Measurements from ENCODE around the gene GAB2. TPM values are rescaled to one million over a fixed set of nuclear protein-coding genes. Genes with fewer than 3 reads are reported as not detected.
A peak's percentile ranks its signal among the peaks of the same experiment; 100 is the strongest.

Gene GAB2
- total and polyA plus RNA-seq, 10 of the 15 experiments (the other 5 are each of a cell fraction or from before 2014, with no cell fraction given) = 0.69 to 12.6 (median 3.8) TPM

DNA sequence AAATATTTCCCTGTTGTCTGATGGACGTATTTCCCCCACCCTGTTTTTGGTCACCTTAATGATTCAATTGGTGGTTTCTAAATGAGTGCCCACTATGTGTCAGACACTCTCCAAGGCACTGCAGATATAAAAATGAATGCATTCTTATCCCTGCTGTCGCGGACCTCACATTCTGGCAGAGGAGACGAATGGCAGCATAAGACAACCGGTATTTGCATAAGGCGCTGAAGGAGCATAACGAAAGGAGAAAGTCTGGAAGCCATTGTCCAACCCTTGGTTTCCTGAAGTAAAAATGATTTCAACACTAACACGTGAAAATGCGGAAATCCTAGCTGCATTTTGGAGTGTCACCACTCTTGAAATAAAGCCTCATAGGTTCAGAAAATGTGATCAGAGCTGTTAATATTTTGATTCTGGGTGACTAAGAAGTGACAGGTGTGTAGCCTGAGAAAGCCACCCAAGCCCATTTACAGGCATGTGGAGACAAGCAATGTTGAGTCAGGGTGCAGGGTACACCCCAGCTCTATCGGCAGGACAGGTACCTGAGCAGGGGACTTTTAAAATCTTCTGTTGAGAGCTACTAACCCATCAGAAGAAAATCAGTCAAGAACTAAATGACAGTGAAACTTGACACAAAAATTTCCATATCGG, 10.1 kb upstream of the GAB2 start (continued):
- TF ChIP-seq, protein P1, sequence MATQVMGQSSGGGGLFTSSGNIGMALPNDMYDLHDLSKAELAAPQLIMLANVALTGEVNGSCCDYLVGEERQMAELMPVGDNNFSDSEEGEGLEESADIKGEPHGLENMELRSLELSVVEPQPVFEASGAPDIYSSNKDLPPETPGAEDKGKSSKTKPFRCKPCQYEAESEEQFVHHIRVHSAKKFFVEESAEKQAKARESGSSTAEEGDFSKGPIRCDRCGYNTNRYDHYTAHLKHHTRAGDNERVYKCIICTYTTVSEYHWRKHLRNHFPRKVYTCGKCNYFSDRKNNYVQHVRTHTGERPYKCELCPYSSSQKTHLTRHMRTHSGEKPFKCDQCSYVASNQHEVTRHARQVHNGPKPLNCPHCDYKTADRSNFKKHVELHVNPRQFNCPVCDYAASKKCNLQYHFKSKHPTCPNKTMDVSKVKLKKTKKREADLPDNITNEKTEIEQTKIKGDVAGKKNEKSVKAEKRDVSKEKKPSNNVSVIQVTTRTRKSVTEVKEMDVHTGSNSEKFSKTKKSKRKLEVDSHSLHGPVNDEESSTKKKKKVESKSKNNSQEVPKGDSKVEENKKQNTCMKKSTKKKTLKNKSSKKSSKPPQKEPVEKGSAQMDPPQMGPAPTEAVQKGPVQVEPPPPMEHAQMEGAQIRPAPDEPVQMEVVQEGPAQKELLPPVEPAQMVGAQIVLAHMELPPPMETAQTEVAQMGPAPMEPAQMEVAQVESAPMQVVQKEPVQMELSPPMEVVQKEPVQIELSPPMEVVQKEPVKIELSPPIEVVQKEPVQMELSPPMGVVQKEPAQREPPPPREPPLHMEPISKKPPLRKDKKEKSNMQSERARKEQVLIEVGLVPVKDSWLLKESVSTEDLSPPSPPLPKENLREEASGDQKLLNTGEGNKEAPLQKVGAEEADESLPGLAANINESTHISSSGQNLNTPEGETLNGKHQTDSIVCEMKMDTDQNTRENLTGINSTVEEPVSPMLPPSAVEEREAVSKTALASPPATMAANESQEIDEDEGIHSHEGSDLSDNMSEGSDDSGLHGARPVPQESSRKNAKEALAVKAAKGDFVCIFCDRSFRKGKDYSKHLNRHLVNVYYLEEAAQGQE (IDR thresholded peaks at IDR 0.05; ENCODE audit: low read depth, low read length) = no peak
- TF ChIP-seq KDM1A (IDR thresholded peaks at IDR 0.05; ENCODE audit: borderline replicate concordance) (no peak), CBX5 (IDR thresholded peaks at IDR 0.05; ENCODE audit: low read depth) (no peak), FOS (IDR thresholded peaks at IDR 0.05; ENCODE audit: borderline replicate concordance, extremely low read depth, insufficient read length) (no peak), POLR2AphosphoS5 (IDR thresholded peaks at IDR 0.05; ENCODE audit: low read length) (0 out of 2 replicates have a peak, but pooled peaks have one; percentile 26), SPI1 (IDR thresholded peaks at IDR 0.05; ENCODE audit: borderline replicate concordance, insufficient read depth, low read depth, low read length) (no peak), RUNX3 (IDR thresholded peaks at IDR 0.05; ENCODE audit: low read length) (peak; percentile 88), FOXM1 (IDR thresholded peaks at IDR 0.05; ENCODE audit: low read depth, low read length) (peak; percentile 78; the same call in 1 of the 2 replicates), SRF (IDR thresholded peaks at IDR 0.05; ENCODE audit: low read depth in 2 of 2, low read length in 2 of 2) (0 out of 4 replicates have a peak, but pooled peaks of 1 of the 2 experiments have one; percentile 45), CHD1 (IDR thresholded peaks at IDR 0.05; ENCODE audit: low read depth, low read length) (no peak), EGR1 (IDR thresholded peaks at IDR 0.05; ENCODE audit: borderline replicate concordance in 1 of 2, low read depth in 2 of 2, low read length in 2 of 2) (no peak), ASH2L (IDR thresholded peaks at IDR 0.05; ENCODE audit: borderline replicate concordance, low read depth) (no peak), MXI1 (IDR thresholded peaks at IDR 0.05; ENCODE audit: low read depth, low read length) (no peak), TCF12 (IDR thresholded peaks at IDR 0.05; ENCODE audit: low read depth, low read length) (no peak), IKZF1 (conservative IDR thresholded peaks at IDR 0.05) (peak; percentile 34; the same call in 1 of the 2 replicates), SREBF2 (IDR thresholded peaks at IDR 0.05; ENCODE audit: low read length) (no peak), KAT2A (conservative IDR thresholded peaks at IDR 0.05; ENCODE audit: control insufficient read depth, low read depth, low read length) (no peak), STAT3 (IDR thresholded peaks at IDR 0.05; ENCODE audit: low read depth, low read length) (no peak), TBL1XR1 (IDR thresholded peaks at IDR 0.05; ENCODE audit: low read depth, low read length) (no peak)
- TF ChIP-seq, protein P2, sequence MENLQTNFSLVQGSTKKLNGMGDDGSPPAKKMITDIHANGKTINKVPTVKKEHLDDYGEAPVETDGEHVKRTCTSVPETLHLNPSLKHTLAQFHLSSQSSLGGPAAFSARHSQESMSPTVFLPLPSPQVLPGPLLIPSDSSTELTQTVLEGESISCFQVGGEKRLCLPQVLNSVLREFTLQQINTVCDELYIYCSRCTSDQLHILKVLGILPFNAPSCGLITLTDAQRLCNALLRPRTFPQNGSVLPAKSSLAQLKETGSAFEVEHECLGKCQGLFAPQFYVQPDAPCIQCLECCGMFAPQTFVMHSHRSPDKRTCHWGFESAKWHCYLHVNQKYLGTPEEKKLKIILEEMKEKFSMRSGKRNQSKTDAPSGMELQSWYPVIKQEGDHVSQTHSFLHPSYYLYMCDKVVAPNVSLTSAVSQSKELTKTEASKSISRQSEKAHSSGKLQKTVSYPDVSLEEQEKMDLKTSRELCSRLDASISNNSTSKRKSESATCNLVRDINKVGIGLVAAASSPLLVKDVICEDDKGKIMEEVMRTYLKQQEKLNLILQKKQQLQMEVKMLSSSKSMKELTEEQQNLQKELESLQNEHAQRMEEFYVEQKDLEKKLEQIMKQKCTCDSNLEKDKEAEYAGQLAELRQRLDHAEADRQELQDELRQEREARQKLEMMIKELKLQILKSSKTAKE (IDR thresholded peaks at IDR 0.05; ENCODE audit: low read depth, poor library complexity, severe bottlenecking) = no peak
- TF ChIP-seq, protein P3, sequence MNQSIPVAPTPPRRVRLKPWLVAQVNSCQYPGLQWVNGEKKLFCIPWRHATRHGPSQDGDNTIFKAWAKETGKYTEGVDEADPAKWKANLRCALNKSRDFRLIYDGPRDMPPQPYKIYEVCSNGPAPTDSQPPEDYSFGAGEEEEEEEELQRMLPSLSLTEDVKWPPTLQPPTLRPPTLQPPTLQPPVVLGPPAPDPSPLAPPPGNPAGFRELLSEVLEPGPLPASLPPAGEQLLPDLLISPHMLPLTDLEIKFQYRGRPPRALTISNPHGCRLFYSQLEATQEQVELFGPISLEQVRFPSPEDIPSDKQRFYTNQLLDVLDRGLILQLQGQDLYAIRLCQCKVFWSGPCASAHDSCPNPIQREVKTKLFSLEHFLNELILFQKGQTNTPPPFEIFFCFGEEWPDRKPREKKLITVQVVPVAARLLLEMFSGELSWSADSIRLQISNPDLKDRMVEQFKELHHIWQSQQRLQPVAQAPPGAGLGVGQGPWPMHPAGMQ (IDR thresholded peaks at IDR 0.05; ENCODE audit: borderline replicate concordance) = no peak
- TF ChIP-seq, protein P4, sequence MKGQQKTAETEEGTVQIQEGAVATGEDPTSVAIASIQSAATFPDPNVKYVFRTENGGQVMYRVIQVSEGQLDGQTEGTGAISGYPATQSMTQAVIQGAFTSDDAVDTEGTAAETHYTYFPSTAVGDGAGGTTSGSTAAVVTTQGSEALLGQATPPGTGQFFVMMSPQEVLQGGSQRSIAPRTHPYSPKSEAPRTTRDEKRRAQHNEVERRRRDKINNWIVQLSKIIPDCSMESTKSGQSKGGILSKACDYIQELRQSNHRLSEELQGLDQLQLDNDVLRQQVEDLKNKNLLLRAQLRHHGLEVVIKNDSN (IDR thresholded peaks at IDR 0.05; ENCODE audit: borderline replicate concordance, extremely low read length, insufficient read depth, low read depth, low read length) = no peak
